ENCODE measurements around the gene ETHE1.
"Not testable (repeated sequence)": the region's sequence is repeated elsewhere in the genome, so short reads cannot be mapped to it uniquely, and the experiment has no call there.

ETHE1 gene

DNA sequence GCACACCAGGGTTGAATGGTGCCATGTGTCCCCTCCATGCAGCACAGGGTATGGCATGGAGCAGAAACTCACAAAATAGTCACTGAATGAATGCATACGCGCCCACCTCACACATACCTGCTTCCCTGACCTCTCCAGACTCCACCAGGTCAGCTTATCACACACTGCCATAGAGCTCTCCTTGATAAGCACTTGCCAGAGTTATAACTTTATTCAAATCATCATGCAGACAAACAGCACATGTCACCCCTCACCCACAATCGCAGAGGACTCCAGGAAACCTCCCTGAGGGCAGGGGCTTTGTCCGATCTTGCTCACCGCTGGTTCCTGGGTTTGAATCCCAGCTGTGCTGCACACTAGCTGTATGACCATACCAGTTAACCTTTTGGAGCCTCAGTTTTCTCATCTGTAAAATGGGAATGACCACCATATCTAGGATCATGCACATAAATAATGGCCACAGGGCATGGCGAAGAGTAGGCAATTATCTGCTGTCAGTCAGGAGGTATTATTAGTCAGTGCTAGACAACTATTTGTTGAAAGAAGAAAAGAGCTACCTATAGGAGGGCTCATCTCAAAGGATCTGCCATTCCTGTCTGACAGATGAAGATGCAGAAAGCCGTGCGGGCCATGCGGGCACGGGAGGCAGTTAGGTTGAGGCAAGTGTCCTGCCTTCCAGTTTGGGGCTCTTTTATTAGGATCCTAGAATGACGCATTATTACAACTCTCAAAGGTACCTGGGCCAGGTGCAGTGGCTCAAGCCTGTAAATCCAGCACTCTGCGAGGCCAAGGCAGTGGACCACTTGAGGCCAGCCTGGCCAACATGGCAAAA, 34.4 kb upstream of the ETHE1 start:
- Mint-ChIP-seq H3K4me1 (ENCODE audit: low read depth) (peaks cover 32% of the 10 kb centered on the region), H3K27me3 (ENCODE audit: low read depth) (no peaks in the 10 kb centered on the region), H3K9me3 (no peaks in the 10 kb centered on the region), H3K36me3 (ENCODE audit: low read depth) (peaks cover 37% of the 10 kb centered on the region), H3K27ac (peak overlapping the region; percentile 95), H3K4me3 (no peak overlapping the region)
- no peak for DNase-seq (ENCODE audit: low spot score)

DNA sequence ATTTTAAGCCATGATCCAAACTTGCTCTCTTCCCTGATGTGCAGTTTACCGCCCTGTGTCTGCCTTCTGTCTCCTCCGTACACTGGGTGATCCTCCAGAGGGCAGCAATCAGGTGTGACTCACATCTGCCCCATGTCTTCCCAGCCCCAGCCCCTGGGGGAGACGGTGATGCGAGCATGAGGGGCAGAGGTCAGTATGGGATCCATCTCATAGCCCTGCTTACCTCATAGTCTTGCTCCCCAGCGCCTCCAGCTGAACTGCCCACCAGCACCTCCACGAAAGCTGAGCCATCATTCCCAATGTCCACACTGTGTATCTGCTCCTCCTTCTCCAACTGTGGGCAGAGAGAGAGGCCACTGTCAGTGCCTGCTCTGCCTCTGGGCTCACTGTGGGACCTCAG, 33.7 kb upstream of the ETHE1 start:
- Mint-ChIP-seq H3K9me3 (no peaks in the 10 kb centered on the region), H3K27me3 (ENCODE audit: low read depth) (no peaks in the 10 kb centered on the region), H3K4me3 (no peak overlapping the region), H3K27ac (peak overlapping the region; percentile 42), H3K36me3 (ENCODE audit: low read depth) (peaks cover 37% of the 10 kb centered on the region), H3K4me1 (ENCODE audit: low read depth) (peaks cover 32% of the 10 kb centered on the region)
- DNase-seq (ENCODE audit: low spot score), result no peak

- no peak overlapping the region for H3K4me3 Mint-ChIP-seq
Measured at GRCh38 chr19:43555185-43555770, 28.3 kb upstream of the ETHE1 start.

GRCh38 chr19:43554317-43554895, 27.4 kb upstream of the ETHE1 start:
- H3K4me1 Mint-ChIP-seq (ENCODE audit: low read depth), result peaks cover 8% of the 10 kb centered on the region
- DNase-seq (ENCODE audit: low spot score), result no peak
- no peaks in the 10 kb centered on the region for H3K27me3 Mint-ChIP-seq (ENCODE audit: low read depth)
- H3K4me3 Mint-ChIP-seq, result no peak overlapping the region
- no peaks in the 10 kb centered on the region for H3K9me3 Mint-ChIP-seq
- H3K27ac Mint-ChIP-seq, result no peak overlapping the region
- peaks cover 28% of the 10 kb centered on the region for H3K36me3 Mint-ChIP-seq (ENCODE audit: low read depth)

More at GRCh38 chr19:43555185-43555770, 28.3 kb upstream of the ETHE1 start:
- H3K27me3 Mint-ChIP-seq (ENCODE audit: low read depth), result no peaks in the 10 kb centered on the region
- H3K27ac Mint-ChIP-seq, result peak overlapping the region; percentile 55
- H3K9me3 Mint-ChIP-seq, result no peaks in the 10 kb centered on the region
- DNase-seq (ENCODE audit: low spot score), result peak; percentile 63
- peaks cover 8% of the 10 kb centered on the region for H3K4me1 Mint-ChIP-seq (ENCODE audit: low read depth)
- H3K36me3 Mint-ChIP-seq (ENCODE audit: low read depth), result peaks cover 30% of the 10 kb centered on the region

DNA sequence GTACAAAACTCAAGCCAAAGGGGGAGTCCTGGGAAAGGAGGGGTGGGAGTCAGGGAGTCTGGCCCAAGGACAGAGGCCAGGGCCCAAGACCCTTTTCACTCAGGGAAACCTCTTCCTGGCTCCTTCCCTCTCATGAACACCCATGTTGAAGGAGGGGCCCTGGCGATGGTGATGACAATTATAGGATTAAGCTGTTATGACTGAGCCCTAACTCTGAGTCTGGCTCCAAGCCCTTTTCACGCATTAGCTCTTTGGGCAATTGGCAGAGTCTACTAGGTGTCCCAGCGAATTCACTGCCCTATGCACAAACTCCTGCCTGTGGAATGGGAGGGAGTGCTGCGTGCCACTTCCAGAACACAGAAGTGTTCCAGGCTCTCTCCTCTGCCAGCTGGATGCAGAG, 26.7 kb upstream of the ETHE1 start:
- H3K27ac Mint-ChIP-seq, result no peak overlapping the region
- no peak for DNase-seq (ENCODE audit: low spot score)
- H3K4me3 Mint-ChIP-seq, result no peak overlapping the region
- peaks cover 8% of the 10 kb centered on the region for H3K4me1 Mint-ChIP-seq (ENCODE audit: low read depth)
- no peaks in the 10 kb centered on the region for H3K27me3 Mint-ChIP-seq (ENCODE audit: low read depth)
- H3K36me3 Mint-ChIP-seq (ENCODE audit: low read depth), result peaks cover 28% of the 10 kb centered on the region
- no peaks in the 10 kb centered on the region for H3K9me3 Mint-ChIP-seq

DNA sequence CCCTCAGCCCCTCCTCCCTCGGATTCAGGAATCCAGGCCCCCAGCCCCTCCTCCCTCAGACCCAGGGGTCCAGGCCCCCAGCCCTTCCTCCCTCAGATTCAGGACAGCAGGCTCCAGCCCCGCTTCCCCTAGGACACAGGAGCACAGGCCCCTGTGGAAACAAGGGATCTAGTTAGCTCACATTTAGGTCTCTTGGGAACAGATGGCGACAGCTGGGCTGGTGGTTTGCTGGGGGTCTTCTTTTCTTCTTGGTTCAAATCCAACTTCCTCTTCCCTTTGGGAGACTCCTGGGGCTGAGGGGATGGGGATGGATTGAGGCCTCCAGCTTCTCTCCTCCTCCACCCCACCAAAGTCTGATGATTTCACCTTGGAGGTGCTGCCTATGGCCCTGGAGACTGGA, 25.6 kb upstream of the ETHE1 start:
- Mint-ChIP-seq H3K27me3 (ENCODE audit: low read depth) (no peaks in the 10 kb centered on the region), H3K4me1 (ENCODE audit: low read depth) (peaks cover 8% of the 10 kb centered on the region), H3K4me3 (no peak overlapping the region), H3K27ac (no peak overlapping the region), H3K9me3 (no peaks in the 10 kb centered on the region), H3K36me3 (ENCODE audit: low read depth) (peaks cover 26% of the 10 kb centered on the region)
- no peak for DNase-seq (ENCODE audit: low spot score)

GRCh38 chr19:43552198-43552450, 25.1 kb upstream of the ETHE1 start:
- H3K27me3 Mint-ChIP-seq (ENCODE audit: low read depth), result no peaks in the 10 kb centered on the region

DNA sequence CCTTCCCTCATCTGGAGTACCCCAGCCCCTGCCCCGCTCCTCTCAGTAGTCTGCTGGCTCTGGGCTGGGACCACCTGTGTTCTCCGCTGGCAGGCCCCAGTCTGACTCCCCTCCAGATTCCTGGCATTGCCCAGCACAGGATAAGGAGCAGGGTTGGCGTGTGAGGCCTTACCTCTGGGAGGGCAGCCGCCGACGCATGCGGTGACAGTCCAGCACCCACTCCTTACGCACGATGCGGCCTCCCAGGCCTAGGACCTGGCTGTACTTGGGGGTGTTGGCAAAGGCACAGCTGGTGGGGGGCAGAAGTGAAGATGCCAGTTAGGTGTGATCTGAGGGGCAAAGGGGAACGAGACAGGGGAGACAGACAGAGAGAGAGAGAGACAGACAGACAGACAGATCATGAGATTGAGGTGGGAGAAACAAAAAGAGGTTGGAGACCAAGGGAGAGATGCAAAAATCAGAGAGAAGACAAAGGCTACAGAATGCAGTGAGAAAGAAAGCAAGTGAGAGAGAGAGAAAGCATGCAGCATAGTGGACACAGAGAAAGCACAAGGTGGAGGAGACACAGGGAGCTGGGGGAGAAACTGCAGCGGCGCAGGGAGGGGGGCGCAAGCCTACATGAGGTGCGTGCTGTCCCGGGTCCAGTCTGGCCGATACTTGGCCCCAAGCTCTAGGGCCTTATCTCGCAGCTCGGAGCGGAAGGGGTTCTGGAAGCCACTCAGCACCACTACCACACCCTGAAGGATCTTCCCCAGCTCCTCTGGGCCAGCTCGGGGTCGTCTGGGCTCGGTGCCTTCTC, 24.6 kb upstream of the ETHE1 start:
- H3K4me1 Mint-ChIP-seq (ENCODE audit: low read depth), result peaks cover 8% of the 10 kb centered on the region
- no peak overlapping the region for H3K27ac Mint-ChIP-seq
- H3K4me3 Mint-ChIP-seq, result no peak overlapping the region
- no peaks in the 10 kb centered on the region for H3K27me3 Mint-ChIP-seq (ENCODE audit: low read depth)
- no peaks in the 10 kb centered on the region for H3K9me3 Mint-ChIP-seq
- no peak for DNase-seq (ENCODE audit: low spot score)
- H3K36me3 Mint-ChIP-seq (ENCODE audit: low read depth), result peaks cover 22% of the 10 kb centered on the region

More at GRCh38 chr19:43552198-43552450, 25.1 kb upstream of the ETHE1 start:
- H3K9me3 Mint-ChIP-seq, result no peaks in the 10 kb centered on the region
- H3K36me3 Mint-ChIP-seq (ENCODE audit: low read depth), result peaks cover 22% of the 10 kb centered on the region
- DNase-seq (ENCODE audit: low spot score), result no peak
- H3K27ac Mint-ChIP-seq, result no peak overlapping the region
- peaks cover 8% of the 10 kb centered on the region for H3K4me1 Mint-ChIP-seq (ENCODE audit: low read depth)
- H3K4me3 Mint-ChIP-seq, result no peak overlapping the region

GRCh38 chr19:43548706-43549105, 21.7 kb upstream of the ETHE1 start:
- DNase-seq (ENCODE audit: low spot score), result no peak
- Mint-ChIP-seq H3K4me1 (ENCODE audit: low read depth) (no peaks in the 10 kb centered on the region), H3K36me3 (ENCODE audit: low read depth) (peaks cover 21% of the 10 kb centered on the region), H3K4me3 (no peak overlapping the region), H3K9me3 (no peaks in the 10 kb centered on the region), H3K27me3 (ENCODE audit: low read depth) (no peaks in the 10 kb centered on the region), H3K27ac (no peak overlapping the region)

- not testable (repeated sequence) for H3K9me3 Mint-ChIP-seq; H3K27me3 Mint-ChIP-seq (ENCODE audit: low read depth); H3K27ac Mint-ChIP-seq; H3K4me3 Mint-ChIP-seq; DNase-seq (ENCODE audit: low spot score); H3K4me1 Mint-ChIP-seq (ENCODE audit: low read depth)
- peaks cover 28% of the 10 kb centered on the region for H3K36me3 Mint-ChIP-seq (ENCODE audit: low read depth)
Measured at GRCh38 chr19:43547926-43548325, 20.9 kb upstream of the ETHE1 start.

GRCh38 chr19:43546581-43546980, 19.6 kb upstream of the ETHE1 start:
- H3K36me3 Mint-ChIP-seq (ENCODE audit: low read depth), result peaks cover 29% of the 10 kb centered on the region
- no peaks in the 10 kb centered on the region for H3K4me1 Mint-ChIP-seq (ENCODE audit: low read depth)
- H3K27me3 Mint-ChIP-seq (ENCODE audit: low read depth), result no peaks in the 10 kb centered on the region
- DNase-seq (ENCODE audit: low spot score), result no peak
- H3K27ac Mint-ChIP-seq, result no peak overlapping the region
- no peaks in the 10 kb centered on the region for H3K9me3 Mint-ChIP-seq
- H3K4me3 Mint-ChIP-seq, result no peak overlapping the region

DNA sequence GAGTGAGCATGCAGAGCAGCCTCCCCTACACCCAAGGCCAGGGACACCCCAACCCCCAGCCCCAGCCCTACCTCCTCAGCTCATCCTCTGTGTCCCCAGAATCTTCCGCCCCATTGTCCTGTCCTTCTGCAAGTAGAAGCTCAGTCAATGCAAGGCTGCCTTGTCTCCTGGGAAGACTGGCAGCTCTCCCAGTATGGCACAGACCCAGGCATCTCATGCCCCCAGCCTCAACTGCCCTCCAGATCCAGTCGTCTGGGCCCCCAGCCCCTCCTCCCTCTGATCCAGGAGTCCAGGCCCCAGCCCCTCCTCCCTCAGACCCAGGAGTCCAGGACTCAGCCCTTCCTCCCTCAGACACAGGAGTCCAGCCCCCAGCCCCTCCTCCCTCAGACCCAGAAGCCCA, 19.0 kb upstream of the ETHE1 start:
- Mint-ChIP-seq H3K9me3 (no peaks in the 10 kb centered on the region), H3K27ac (no peak overlapping the region), H3K27me3 (ENCODE audit: low read depth) (no peaks in the 10 kb centered on the region), H3K4me3 (no peak overlapping the region), H3K36me3 (ENCODE audit: low read depth) (peaks cover 27% of the 10 kb centered on the region), H3K4me1 (ENCODE audit: low read depth) (no peaks in the 10 kb centered on the region)
- DNase-seq (ENCODE audit: low spot score), result no peak

GRCh38 chr19:43545276-43545675, 18.3 kb upstream of the ETHE1 start:
- no peaks in the 10 kb centered on the region for H3K9me3 Mint-ChIP-seq
- H3K4me3 Mint-ChIP-seq, result no peak overlapping the region
- DNase-seq (ENCODE audit: low spot score), result no peak
- no peaks in the 10 kb centered on the region for H3K27me3 Mint-ChIP-seq (ENCODE audit: low read depth)
- H3K36me3 Mint-ChIP-seq (ENCODE audit: low read depth), result peaks cover 26% of the 10 kb centered on the region
- no peaks in the 10 kb centered on the region for H3K4me1 Mint-ChIP-seq (ENCODE audit: low read depth)
- no peak overlapping the region for H3K27ac Mint-ChIP-seq

DNA sequence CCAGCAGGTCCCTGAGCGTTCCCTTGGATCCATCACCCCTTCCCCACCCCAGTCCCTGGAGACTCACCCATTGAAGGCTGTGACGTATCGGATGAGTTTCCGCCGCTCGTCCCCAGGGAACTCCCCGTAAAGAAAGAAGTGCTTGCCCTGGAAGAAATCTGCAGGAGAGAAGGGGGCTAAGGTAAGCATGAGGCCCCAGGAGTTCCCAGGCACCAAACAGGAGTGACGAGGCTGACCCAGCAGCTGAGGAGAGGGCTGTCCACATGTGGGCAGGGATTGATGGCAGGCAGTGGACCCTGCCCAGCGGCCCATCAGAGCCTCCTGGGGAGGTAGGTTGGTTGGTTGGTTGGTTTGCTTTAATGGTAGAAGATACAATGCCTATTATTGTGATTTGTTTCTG, 17.1 kb upstream of the ETHE1 start:
- H3K4me1 Mint-ChIP-seq (ENCODE audit: low read depth), result no peaks in the 10 kb centered on the region
- no peak overlapping the region for H3K27ac Mint-ChIP-seq
- no peak overlapping the region for H3K4me3 Mint-ChIP-seq
- peaks cover 3% of the 10 kb centered on the region for H3K9me3 Mint-ChIP-seq
- H3K36me3 Mint-ChIP-seq (ENCODE audit: low read depth), result peaks cover 35% of the 10 kb centered on the region
- H3K27me3 Mint-ChIP-seq (ENCODE audit: low read depth), result no peaks in the 10 kb centered on the region
- no peak for DNase-seq (ENCODE audit: low spot score)

Data from T-helper 2 cell treated with Interferon-gamma antibody and Interleukin-4, amounts not matched to agents 5 μg/mL and 100 μg/mL, for 36 hours (primary cell).